ENCODE results near the gene TTI1.
A peak's percentile ranks its signal among the peaks of the same experiment; 100 is the strongest.

TTI1 gene

DNA sequence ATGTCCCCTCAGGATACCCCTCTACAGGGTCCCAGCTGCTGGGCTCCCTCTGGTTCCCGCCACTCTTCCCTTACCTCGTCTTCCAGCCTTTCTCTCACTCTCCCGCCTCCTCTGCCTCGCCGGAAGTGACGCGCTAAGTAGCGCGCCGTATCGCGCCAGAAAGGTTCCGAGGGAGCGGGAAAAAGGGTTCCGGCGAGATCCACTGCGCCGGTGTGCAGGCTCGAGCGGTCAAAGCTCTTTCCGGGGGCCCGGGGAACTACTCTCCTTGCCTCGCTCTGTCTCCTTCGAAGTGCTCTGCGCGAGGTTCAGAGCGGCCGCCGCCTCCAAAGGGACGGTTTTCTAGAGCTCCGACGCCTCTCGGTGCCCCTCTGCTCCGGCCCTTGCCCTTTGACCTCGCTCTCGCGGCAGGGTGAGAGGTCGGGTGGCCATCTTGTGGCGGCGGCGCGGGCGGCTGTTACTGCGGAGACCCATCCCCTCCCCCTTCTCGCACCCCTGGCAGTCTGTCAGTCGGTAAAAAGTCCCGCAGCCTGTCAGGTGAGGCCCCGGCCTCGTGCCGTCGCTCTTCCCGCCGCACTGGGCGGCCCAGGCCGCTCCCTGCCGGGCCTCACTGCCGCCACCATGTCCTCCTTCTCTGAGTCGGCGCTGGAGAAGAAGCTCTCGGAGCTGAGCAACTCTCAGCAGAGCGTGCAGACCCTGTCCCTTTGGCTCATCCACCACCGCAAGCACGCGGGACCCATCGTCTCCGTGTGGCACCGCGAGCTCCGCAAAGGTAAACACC is at the start of gene TTI1, which contains the start of gene RPRD1B:
Gene TTI1, minus strand, starts transcription at position 127 of the 778 bp plus-strand sequence. CDS start 19,640 bp downstream, outside the sequence.
Gene RPRD1B, plus strand, starts transcription at position 417 of the 778 bp plus-strand sequence. Its CDS starts 202 bp downstream, at position 619.
- Mint-ChIP-seq H3K27me3 (ENCODE audit: low read depth) (no peaks in the 10 kb centered on the region), H3K27ac (peak within 1 kb of the TSS; percentile 86 to 99 (median 96)), H3K36me3 (ENCODE audit: low read depth) (peaks cover 43% of the 10 kb centered on the region), H3K9me3 (peaks cover 9% of the 10 kb centered on the region), H3K4me1 (peaks cover 36% of the 10 kb centered on the region), H3K4me3 (peak within 1 kb of the TSS; percentile 96 to 98 (median 97))
- TF ChIP-seq CTCF (IDR thresholded peaks at IDR 0.05; ENCODE audit: unreplicated experiment in 3 of 3), result no peak

- peaks cover 91% of the 10 kb centered on the region for H3K36me3 Mint-ChIP-seq (ENCODE audit: low read depth)
- H3K27me3 Mint-ChIP-seq (ENCODE audit: low read depth), result no peaks in the 10 kb centered on the region
- no peak overlapping the region for H3K4me3 Mint-ChIP-seq
- TF ChIP-seq CTCF (IDR thresholded peaks at IDR 0.05; ENCODE audit: unreplicated experiment in 3 of 3), result no peak
- H3K27ac Mint-ChIP-seq, result peak overlapping the region in 1 of 3 experiments; percentile 50
- peaks cover 38% of the 10 kb centered on the region for H3K4me1 Mint-ChIP-seq
- H3K9me3 Mint-ChIP-seq, result peaks cover 17% of the 10 kb centered on the region
Observed at GRCh38 chr20:38082894-38083293, 49.6 kb upstream of the TTI1 start.

- peak overlapping the region; percentile 3 to 59 (median 44) for H3K27ac Mint-ChIP-seq
- H3K4me1 Mint-ChIP-seq, result peaks cover 46% of the 10 kb centered on the region
- H3K9me3 Mint-ChIP-seq, result peaks cover 17% of the 10 kb centered on the region
- peaks cover 92% of the 10 kb centered on the region for H3K36me3 Mint-ChIP-seq (ENCODE audit: low read depth)
- no peak for TF ChIP-seq CTCF (IDR thresholded peaks at IDR 0.05; ENCODE audit: unreplicated experiment in 3 of 3)
- no peak overlapping the region for H3K4me3 Mint-ChIP-seq
- H3K27me3 Mint-ChIP-seq (ENCODE audit: low read depth), result no peaks in the 10 kb centered on the region
Observed at GRCh38 chr20:38081575-38081974, 48.3 kb upstream of the TTI1 start.

DNA sequence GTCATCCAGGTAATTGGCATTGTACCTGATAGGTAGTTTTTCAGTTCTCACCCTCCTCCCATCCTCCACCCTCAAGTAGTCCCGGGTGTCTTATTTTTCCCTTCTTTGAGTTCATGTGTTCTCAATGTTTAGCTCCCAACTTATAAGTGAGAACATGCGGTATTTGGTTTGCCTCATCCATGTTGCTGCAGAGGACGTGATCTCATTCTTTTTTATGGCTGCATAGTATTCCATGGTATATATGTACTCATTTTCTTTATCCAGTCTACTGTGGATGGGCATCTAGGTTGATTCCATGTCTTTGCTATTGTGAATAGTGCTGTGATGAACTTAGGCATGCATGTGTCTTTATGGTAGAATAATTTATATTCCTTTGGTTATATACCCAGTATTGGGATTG is 46.1 kb upstream of the TTI1 start:
- Mint-ChIP-seq H3K36me3 (ENCODE audit: low read depth) (peaks cover 80% of the 10 kb centered on the region), H3K9me3 (peaks cover 17% of the 10 kb centered on the region), H3K27me3 (ENCODE audit: low read depth) (no peaks in the 10 kb centered on the region), H3K27ac (no peak overlapping the region), H3K4me1 (peaks cover 56% of the 10 kb centered on the region), H3K4me3 (no peak overlapping the region)
- no peak for TF ChIP-seq CTCF (IDR thresholded peaks at IDR 0.05; ENCODE audit: unreplicated experiment in 3 of 3)

DNA sequence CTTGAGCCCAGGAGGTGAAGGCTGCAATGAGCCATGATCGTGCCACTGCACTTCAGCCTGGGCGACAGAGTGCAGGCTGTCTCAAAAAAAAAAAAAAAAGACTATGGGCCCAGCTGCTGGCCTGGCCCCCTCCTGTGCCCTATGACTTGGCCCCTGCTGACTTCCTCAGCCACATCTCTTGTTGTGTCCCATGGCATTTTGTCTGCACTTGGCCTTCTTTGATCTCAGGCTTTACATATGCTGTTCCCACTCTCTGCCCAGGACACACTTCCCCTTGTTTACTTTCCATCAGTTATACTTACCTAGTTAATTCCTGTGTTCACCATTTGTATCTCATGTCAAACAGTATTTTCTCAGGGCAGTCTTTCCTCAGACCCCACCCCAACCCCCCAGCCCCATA is 44.8 kb upstream of the TTI1 start:
- Mint-ChIP-seq H3K36me3 (ENCODE audit: low read depth) (peaks cover 74% of the 10 kb centered on the region), H3K9me3 (peaks cover 17% of the 10 kb centered on the region), H3K4me3 (no peak overlapping the region), H3K27me3 (ENCODE audit: low read depth) (no peaks in the 10 kb centered on the region), H3K27ac (peak overlapping the region; percentile 8 to 62 (median 51)), H3K4me1 (peaks cover 58% of the 10 kb centered on the region)
- TF ChIP-seq CTCF (IDR thresholded peaks at IDR 0.05; ENCODE audit: unreplicated experiment in 3 of 3), result no peak

DNA sequence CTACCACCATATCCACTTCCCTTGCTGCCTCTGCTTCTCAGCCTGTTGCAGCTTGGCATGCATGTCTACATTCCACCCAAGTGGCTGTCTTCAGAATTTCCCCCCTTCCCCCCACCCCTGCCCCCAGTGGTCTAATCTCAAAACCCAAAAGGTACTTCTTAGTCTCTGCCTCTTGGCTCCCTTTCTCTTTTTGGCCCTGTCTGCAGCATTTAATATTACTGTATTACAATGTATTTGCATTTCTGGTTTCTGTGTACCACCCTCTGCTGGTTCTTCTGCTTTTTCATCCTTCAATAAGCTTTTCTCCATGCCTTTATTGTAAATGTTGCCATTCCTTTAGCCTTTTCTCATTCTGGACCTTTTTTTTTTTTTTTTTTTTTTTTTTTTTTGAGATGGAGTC is 43.3 kb upstream of the TTI1 start:
- Mint-ChIP-seq H3K9me3 (peaks cover 15% of the 10 kb centered on the region), H3K27me3 (ENCODE audit: low read depth) (no peaks in the 10 kb centered on the region), H3K4me3 (no peak overlapping the region), H3K4me1 (peaks cover 61% of the 10 kb centered on the region), H3K27ac (peak overlapping the region; percentile 12 to 78 (median 31)), H3K36me3 (ENCODE audit: low read depth) (peaks cover 71% of the 10 kb centered on the region)
- TF ChIP-seq CTCF (IDR thresholded peaks at IDR 0.05; ENCODE audit: unreplicated experiment in 3 of 3), result no peak
